ENCODE data around the gene TCP1.

Gene TCP1

GRCh38 chr6:159778542-159779103 lies 10.8 kb downstream of the TCP1 start:
- DNase-seq: no peak
- intact Hi-C loops (cut with DNase I): no loop called here

GRCh38 chr6:159778131-159778530 lies 11.3 kb downstream of the TCP1 start:
- DNase-seq: no peak
- intact Hi-C loops (cut with DNase I): no loop called here

- DNase-seq: no peak
- intact Hi-C loops (cut with DNase I): no loop called here
These were observed 12.0 kb downstream of the TCP1 start for GRCh38 chr6:159777240-159777904.

GRCh38 chr6:159772196-159772595 lies 17.2 kb downstream of the TCP1 start:
- intact Hi-C loops (cut with DNase I): no loop called here
- no peak for DNase-seq

GRCh38 chr6:159769470-159769869 lies 19.9 kb downstream of the TCP1 start:
- no peak for DNase-seq
- intact Hi-C loops (cut with DNase I): no loop called here

GRCh38 chr6:159766906-159767305 lies 22.5 kb downstream of the TCP1 start:
- no peak for DNase-seq
- intact Hi-C loops (cut with DNase I): no loop called here

- intact Hi-C loops (cut with DNase I): loop anchor here (2.0 kb wide), 1 partner anchor 70 kb away; the partner anchor contains the start of gene SOD2
- DNase-seq: peak in 3 of 10 donors; percentile 18 to 81 (median 19)
These were observed 26.6 kb downstream of the TCP1 start for GRCh38 chr6:159762681-159763293.

- intact Hi-C loops (cut with DNase I): loop anchor here (1.0 to 2.0 kb wide), 3 partner anchors 27 to 69 kb away; partner anchors contain the start of genes SOD2, TCP1 and WTAP
- DNase-seq: peak; percentile 97 to 100 (median 99)
These were observed 27.3 kb downstream of the TCP1 start, which contains the start of gene ACAT2 for GRCh38 chr6:159761873-159762680. Gene ACAT2, plus strand, starts transcription at chr6:159762045. Its CDS starts 43 bp downstream, at chr6:159762088.

- intact Hi-C loops (cut with DNase I): loop anchor here (1.0 to 2.0 kb wide), 2 partner anchors 28 to 34 kb away; partner anchors contain the start of genes TCP1 and WTAP
- peak in 8 of 10 donors; percentile 8 to 83 (median 22) for DNase-seq
These were observed 28.1 kb downstream of the TCP1 start for GRCh38 chr6:159761129-159761872.

GRCh38 chr6:159760602-159761057 lies 28.8 kb downstream of the TCP1 start:
- intact Hi-C loops (cut with DNase I): loop anchor here (1.0 to 2.0 kb wide), 2 partner anchors 28 to 33 kb away; partner anchors contain the start of genes TCP1 and WTAP
- no peak for DNase-seq

GRCh38 chr6:159759645-159760044 lies 29.8 kb downstream of the TCP1 start:
- intact Hi-C loops (cut with DNase I): loop anchor here (2.0 kb wide), 1 partner anchor 29 kb away; the partner anchor contains the start of gene TCP1
- no peak for DNase-seq

- intact Hi-C loops (cut with DNase I): no loop called here
- DNase-seq: no peak
These were observed 31.1 kb downstream of the TCP1 start for GRCh38 chr6:159758031-159759001.

- no peak for DNase-seq
- intact Hi-C loops (cut with DNase I): no loop called here
These were observed 32.9 kb downstream of the TCP1 start for GRCh38 chr6:159756508-159756907.

- intact Hi-C loops (cut with DNase I): no loop called here
- peak in 6 of 10 donors; percentile 13 to 81 (median 29) for DNase-seq
These were observed 34.2 kb downstream of the TCP1 start for GRCh38 chr6:159754959-159755914.

GRCh38 chr6:159754401-159754800 lies 35.0 kb downstream of the TCP1 start:
- intact Hi-C loops (cut with DNase I): no loop called here
- DNase-seq: no peak

GRCh38 chr6:159753081-159753872 lies 36.1 kb downstream of the TCP1 start:
- DNase-seq: no peak
- intact Hi-C loops (cut with DNase I): no loop called here

GRCh38 chr6:159751448-159751847 lies 38.0 kb downstream of the TCP1 start:
- no peak for DNase-seq
- intact Hi-C loops (cut with DNase I): no loop called here

Data from posterior cingulate gyrus (tissue), 11 donors.